Right lobe of liver (tissue), 6 donors: ENCODE measurements around the gene ZNF326. TPM values are rescaled to one million over a fixed set of nuclear protein-coding genes. Genes with fewer than 3 reads are reported as not detected.

Experiments
- ATAC-seq, 4 donors: fragments of 200-7000 bp; cut with Tn5 transposase; one replicate each; pipeline ENCODE4 v1.9.1; 2020; ENCODE audit warnings: mild to moderate bottlenecking in 4 of 4, moderate library complexity in 4 of 4
- DNase-seq, 3 donors: peaks; one replicate each; pipeline ENCODE4 v3.0.0-alpha.2; 2020
- H3K27ac ChIP-seq, 3 donors: fragments of 200-600 bp; one replicate each; pipeline ENCODE4 v1.8.0; 2022
- H3K27me3 ChIP-seq, 2 donors: fragments of 200-600 bp; one replicate each; pipeline ENCODE4 v1.8.0; 2022
- H3K36me3 ChIP-seq, 4 donors: fragments of 200-600 bp; sonication (generic) in 1 of 4; one replicate each; pipeline versions ENCODE4 v1.5.1 to v1.8.0; 2017 to 2022; ENCODE audit warnings: control low read depth in 1 of 4
- H3K4me1 ChIP-seq, 4 donors: fragments of 200-600 bp; sonication (generic) in 1 of 4; one replicate each; pipeline versions ENCODE4 v1.5.1 to v1.8.0; 2017 to 2022; ENCODE audit warnings: control low read depth in 1 of 4
- H3K4me3 ChIP-seq, 3 donors: fragments of 200-600 bp; one replicate each; pipeline ENCODE4 v1.8.0; 2022
- H3K9me3 ChIP-seq, 4 donors: fragments of 200-600 bp; sonication (generic) in 1 of 4; one replicate each; pipeline versions ENCODE4 v1.5.1 to v1.8.0; 2017 to 2022; ENCODE audit warnings: control low read depth in 1 of 4
- CTCF ChIP-seq, 4 donors: fragments of 200-600 bp in 3 of 4; fragments of 450-650 bp in 1 of 4; IDR thresholded peaks; one replicate each; pipeline versions ENCODE4 v1.5.1 to v1.8.0; 2016 to 2022; ENCODE audit warnings: antibody characterized with exemption in 4 of 4, mild to moderate bottlenecking in 2 of 4
- POLR2A ChIP-seq: fragments of 450-650 bp; IDR thresholded peaks from one replicate; pipeline ENCODE4 v1.6.1; 2017; ENCODE audit warnings: antibody characterized with exemption, mild to moderate bottlenecking
- WGBS: methylation state at CpG from one replicate; pipeline ENCODE4 v1.1.6; 2018; ENCODE audit warnings: low coverage, low lambda C conversion rate; ENCODE audit not compliant: insufficient coverage; ENCODE audit errors: missing lambda C conversion rate; 5-methylcytosine and 5-hydroxymethylcytosine counted together
- intact Hi-C, 2 donors: fragments of 100-400 bp; cut with DNase I; formaldehyde crosslinking; loops; one replicate each; pipeline versions ENCODE4 v1.11.2 to v1.14.1; 2022
- small RNA-seq, 2 experiments: library from RNA; depleted of rRNA; stranded (forward); fragments of <200 nt; gene quantifications; one replicate each; pipeline ENCODE3, GENCODE V24; 2016
- total RNA-seq, 6 experiments: library from RNA; depleted of rRNA in 2 of 6; stranded (reverse); fragments of >200 nt in 2 of 6; fragmentation: NEBNext Ultra II Directional in 3 of 6; extraction: Animal tissue kit (Norgen Biotek cat#: 25700) in 3 of 6; gene quantifications; one replicate each; pipeline versions ENCODE4 v1.1.0 to v1.2.4, GENCODE V29; 2016 to 2023
- donor health status: DM: no; HTN: yes; CAD: no.
- donor health status: DM: no; HTN: no; CAD: no.
- donor health status: DM: no; HTN: no; CAD: no.
- donor health status: DM: no; HTN: yes; CAD: no.
- donor health status: DM: no; HTN: yes; CAD: no.

The ZNF326 gene
- total RNA-seq, 6 experiments from 2014 or later, result 9.5 to 13.8 (median 10.5) TPM

GRCh38 chr1:90074137-90074536, 79.2 kb downstream of the ZNF326 start:
- intact Hi-C loops, result no loop called here
- Histone ChIP-seq H3K4me3 (no peak overlapping the region), H3K36me3 (no peaks in the 10 kb centered on the region), H3K27me3 (no peaks in the 10 kb centered on the region), H3K4me1 (no peaks in the 10 kb centered on the region), H3K9me3 (no peaks in the 10 kb centered on the region), H3K27ac (no peak overlapping the region)
- DNase-seq, result no peak
- ATAC-seq, result no peak
- TF ChIP-seq CTCF (IDR thresholded peaks at IDR 0.05), result no peak
- TF ChIP-seq POLR2A, result no peak
- 30% methylated on average over 5 of the region's 5 CpGs for WGBS

GRCh38 chr1:90074566-90074965, 79.7 kb downstream of the ZNF326 start:
- WGBS, result 86% methylated on average over 4 of the region's 4 CpGs
- H3K4me3 ChIP-seq, result no peak overlapping the region
- DNase-seq (no peak), ATAC-seq (no peak)
- no peaks in the 10 kb centered on the region for H3K9me3 ChIP-seq
- H3K4me1 ChIP-seq, result no peaks in the 10 kb centered on the region
- intact Hi-C loops, result no loop called here
- H3K27me3 ChIP-seq, result no peaks in the 10 kb centered on the region
- TF ChIP-seq POLR2A (no peak), CTCF (IDR thresholded peaks at IDR 0.05) (no peak)
- no peak overlapping the region for H3K27ac ChIP-seq
- H3K36me3 ChIP-seq, result no peaks in the 10 kb centered on the region

GRCh38 chr1:90074970-90075391, 80.1 kb downstream of the ZNF326 start:
- no peak overlapping the region for H3K4me3 ChIP-seq
- no peaks in the 10 kb centered on the region for H3K36me3 ChIP-seq
- ATAC-seq (no peak), DNase-seq (no peak)
- H3K27me3 ChIP-seq, result no peaks in the 10 kb centered on the region
- TF ChIP-seq POLR2A (no peak), CTCF (IDR thresholded peaks at IDR 0.05) (no peak)
- no peak overlapping the region for H3K27ac ChIP-seq
- WGBS, result 90% methylated on average over 1 of the region's 1 CpG
- H3K9me3 ChIP-seq, result no peaks in the 10 kb centered on the region
- H3K4me1 ChIP-seq, result no peaks in the 10 kb centered on the region
- intact Hi-C loops, result no loop called here

GRCh38 chr1:90083995-90084394, 89.1 kb downstream of the ZNF326 start:
- intact Hi-C loops, result no loop called here
- Histone ChIP-seq H3K27ac (no peak overlapping the region), H3K4me3 (no peak overlapping the region), H3K36me3 (no peaks in the 10 kb centered on the region), H3K9me3 (no peaks in the 10 kb centered on the region), H3K27me3 (no peaks in the 10 kb centered on the region), H3K4me1 (no peaks in the 10 kb centered on the region)
- ATAC-seq, result no peak
- TF ChIP-seq CTCF (IDR thresholded peaks at IDR 0.05), result no peak
- 80% methylated on average over 7 of the region's 7 CpGs for WGBS
- no peak for DNase-seq

Small RNA genes within 50 kb of the gene (small RNA-seq; reads per million reads assigned to genes)
- 0 reads per million in 2 experiments for gene RN7SKP272

Other genes with a start within 250 kb of the ZNF326 start
- gene LRRC8D, start 174.1 kb upstream of the ZNF326 start, total RNA-seq, result 10 to 100 TPM; 11.5 to 22.1 (median 19.3) TPM